Measurements from ENCODE around the gene SLC19A1.
"Not testable (repeated sequence)": the region's sequence is repeated elsewhere in the genome, so short reads cannot be mapped to it uniquely, and the experiment has no call there.

Gene SLC19A1

GRCh38 chr21:45528981-45529784 is 13.1 kb downstream of the SLC19A1 start:
- H3K9me3 ChIP-seq = no peaks in the 10 kb centered on the region
- H3K36me3 ChIP-seq = peaks cover 0 to 26% (median 5%) of the 10 kb centered on the region in 3 donors
- H3K27ac ChIP-seq = no peak overlapping the region
- intact Hi-C loops (cut with DNase I; ENCODE audit: low total_unique reads) = loop anchor here (10.0 kb wide), 1 partner anchor 586 kb away; no protein-coding TSS in a partner anchor
- TF ChIP-seq CTCF (IDR thresholded peaks at IDR 0.05) = no peak
- no peak overlapping the region for H3K4me3 ChIP-seq
- no peaks in the 10 kb centered on the region for H3K4me1 ChIP-seq
- peaks cover 0 to 4% of the 10 kb centered on the region in 2 donors for H3K27me3 ChIP-seq
- DNase-seq = peak in 1 of 2 donors; percentile 54

DNA sequence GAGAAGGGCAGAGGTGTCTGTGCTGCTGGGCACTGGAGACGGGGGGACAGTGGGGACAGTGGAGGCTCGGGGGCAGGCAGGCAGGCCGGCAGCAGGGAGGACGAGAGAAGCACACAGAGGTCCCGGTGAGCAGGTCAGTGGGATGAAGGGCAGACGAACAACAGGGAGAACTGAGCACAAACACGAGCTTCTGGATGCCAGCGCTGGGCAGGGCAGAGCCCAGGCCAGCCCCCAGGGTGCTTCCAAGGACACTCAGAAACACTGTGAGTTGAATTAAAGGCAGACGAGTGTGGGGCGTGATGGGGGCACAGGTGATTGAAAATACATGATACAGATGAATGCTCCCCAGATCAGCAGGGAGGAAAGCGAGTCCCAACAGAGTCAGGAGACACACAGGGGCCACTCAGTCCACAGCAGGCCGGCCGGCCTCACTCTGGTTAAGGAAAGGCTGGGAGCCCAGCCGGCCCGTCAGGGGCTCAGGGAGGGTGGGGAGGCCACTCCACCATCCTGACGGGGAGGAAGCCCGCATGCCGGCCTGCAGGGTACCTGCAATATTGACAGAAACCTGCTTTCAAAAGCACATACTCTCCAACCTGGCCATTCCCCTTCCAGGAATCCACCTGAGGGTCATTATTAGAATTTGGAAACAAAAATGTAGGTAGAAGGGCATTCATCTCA is 14.1 kb downstream of the SLC19A1 start:
- peaks cover 0 to 2% of the 10 kb centered on the region in 2 donors for H3K27me3 ChIP-seq
- no peak overlapping the region for H3K27ac ChIP-seq
- H3K9me3 ChIP-seq = no peaks in the 10 kb centered on the region
- no peak overlapping the region for H3K4me3 ChIP-seq
- peaks cover 0 to 26% (median 5%) of the 10 kb centered on the region in 3 donors for H3K36me3 ChIP-seq
- H3K4me1 ChIP-seq = no peaks in the 10 kb centered on the region
- DNase-seq = peak in 1 of 2 donors; percentile 59
- intact Hi-C loops (cut with DNase I; ENCODE audit: low total_unique reads) = loop anchor here (10.0 kb wide), 1 partner anchor 587 kb away; no protein-coding TSS in a partner anchor
- TF ChIP-seq CTCF (IDR thresholded peaks at IDR 0.05) = no peak

DNA sequence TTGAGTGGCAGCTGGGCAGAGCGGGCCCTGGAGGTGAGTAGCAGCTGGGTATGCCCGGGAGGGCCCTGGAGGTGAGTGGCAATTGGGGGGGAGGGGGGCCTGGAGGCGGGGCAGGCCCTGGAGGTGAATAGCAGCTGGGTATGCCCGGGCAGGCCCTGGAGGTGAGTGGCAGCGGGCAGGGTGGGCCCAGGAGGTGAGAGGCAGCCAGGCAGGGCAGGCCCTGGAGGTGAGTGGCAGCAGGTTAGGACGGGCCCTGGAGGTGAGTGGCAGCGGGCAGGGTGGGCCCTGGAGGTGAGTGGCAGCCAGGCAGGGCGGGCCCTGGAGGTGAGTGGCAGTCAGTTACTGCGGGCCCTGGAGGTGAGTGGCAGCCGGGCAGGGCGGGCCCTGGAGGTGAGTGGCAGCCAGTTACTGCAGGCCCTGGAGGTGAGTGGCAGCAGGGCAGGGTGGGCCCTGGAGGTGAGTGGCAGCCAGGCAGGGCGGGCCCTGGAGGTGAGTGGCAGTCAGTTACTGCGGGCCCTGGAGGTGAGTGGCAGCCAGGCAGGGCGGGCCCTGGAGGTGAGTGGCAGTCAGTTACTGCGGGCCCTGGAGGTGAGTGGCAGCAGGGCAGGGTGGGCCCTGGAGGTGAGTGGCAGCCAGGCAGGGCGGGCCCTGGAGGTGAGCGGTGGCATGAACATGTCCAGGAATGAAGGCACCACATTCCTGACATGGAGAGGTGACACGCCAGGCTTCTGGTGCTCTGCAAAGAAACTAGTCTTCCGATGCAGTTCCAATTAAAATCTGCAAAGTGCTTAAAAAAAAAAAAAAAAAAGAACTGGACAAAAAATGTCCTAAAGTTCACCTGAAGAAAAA is 14.9 kb downstream of the SLC19A1 start:
- not testable (repeated sequence) for H3K4me1 ChIP-seq, H3K4me3 ChIP-seq, H3K27ac ChIP-seq, H3K9me3 ChIP-seq, H3K27me3 ChIP-seq
- H3K36me3 ChIP-seq = peaks cover 0 to 27% (median 8%) of the 10 kb centered on the region in 3 donors
- intact Hi-C loops (cut with DNase I; ENCODE audit: low total_unique reads) = loop anchor here (10.0 kb wide), 1 partner anchor 587 kb away; no protein-coding TSS in a partner anchor
- DNase-seq = peak in 1 of 2 donors; percentile 55

- no peak for TF ChIP-seq CTCF (IDR thresholded peaks at IDR 0.05)
- Histone ChIP-seq H3K27me3 (no peaks in the 10 kb centered on the region), H3K36me3 (peaks cover 3 to 24% (median 15%) of the 10 kb centered on the region in 3 donors), H3K4me1 (no peaks in the 10 kb centered on the region), H3K9me3 (peaks cover 0 to 10% (median 9%) of the 10 kb centered on the region in 3 donors), H3K27ac (no peak overlapping the region), H3K4me3 (no peak overlapping the region)
- peak in 1 of 2 donors; percentile 31 for DNase-seq
- intact Hi-C loops (cut with DNase I; ENCODE audit: low total_unique reads) = loop anchor here (10.0 kb wide), 1 partner anchor 589 kb away; no protein-coding TSS in a partner anchor
Observed at GRCh38 chr21:45525910-45526306, 16.3 kb downstream of the SLC19A1 start.

DNA sequence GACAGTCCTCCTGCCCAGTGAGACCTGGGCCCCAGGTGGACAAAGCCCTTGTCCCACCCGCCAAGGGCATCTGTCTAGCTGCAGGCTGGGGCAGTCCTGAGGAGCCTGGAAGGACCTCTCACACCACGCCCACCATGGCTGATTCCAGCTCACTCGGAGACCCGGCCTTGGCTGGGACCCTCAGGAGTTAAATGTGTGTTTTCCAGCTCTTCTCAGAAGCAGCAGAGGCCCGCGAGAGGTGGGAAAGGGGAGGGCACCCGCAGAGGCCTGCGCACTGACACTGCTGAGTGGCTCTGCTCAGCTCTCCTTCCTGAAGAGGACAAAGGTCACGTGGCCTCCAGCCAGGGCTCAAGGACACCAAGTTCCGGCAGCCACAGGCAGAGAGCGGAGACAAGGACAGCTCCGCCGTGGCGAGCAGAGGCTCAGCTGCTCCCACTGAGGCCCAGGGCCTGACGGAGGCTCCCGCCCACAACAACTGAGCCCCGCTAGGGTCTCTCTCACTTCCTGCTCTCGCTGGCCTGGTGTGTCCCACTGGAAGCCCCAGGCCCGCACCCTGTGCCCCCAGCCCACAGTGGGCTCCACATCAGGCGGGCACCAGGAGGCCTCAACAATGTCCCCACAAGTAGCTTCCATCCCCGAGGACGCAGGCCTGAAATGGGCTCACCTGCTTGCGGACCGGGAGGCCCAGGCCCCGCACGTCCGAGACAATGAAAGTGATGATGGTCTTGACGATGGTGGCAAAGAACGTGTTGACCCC is 16.9 kb downstream of the SLC19A1 start:
- TF ChIP-seq CTCF (IDR thresholded peaks at IDR 0.05) = no peak
- intact Hi-C loops (cut with DNase I; ENCODE audit: low total_unique reads) = loop anchor here (10.0 kb wide), 1 partner anchor 589 kb away; no protein-coding TSS in a partner anchor
- Histone ChIP-seq H3K36me3 (peaks cover 5 to 21% (median 13%) of the 10 kb centered on the region in 3 donors), H3K27ac (no peak overlapping the region), H3K27me3 (no peaks in the 10 kb centered on the region), H3K4me1 (no peaks in the 10 kb centered on the region), H3K9me3 (peaks cover 0 to 16% (median 12%) of the 10 kb centered on the region in 3 donors), H3K4me3 (no peak overlapping the region)
- peak in 1 of 2 donors; percentile 64 for DNase-seq

Measured in tibial artery (tissue), 4 donors.